NCI-H128 (cell line): Measurements from ENCODE around the gene TTC13.

ENCODE experiments used
- DNase-seq: peaks from one replicate; lab custom pipeline; 2025; ENCODE audit not compliant: unreplicated experiment; lab: John Stamatoyannopoulos, UW

Gene TTC13

DNA sequence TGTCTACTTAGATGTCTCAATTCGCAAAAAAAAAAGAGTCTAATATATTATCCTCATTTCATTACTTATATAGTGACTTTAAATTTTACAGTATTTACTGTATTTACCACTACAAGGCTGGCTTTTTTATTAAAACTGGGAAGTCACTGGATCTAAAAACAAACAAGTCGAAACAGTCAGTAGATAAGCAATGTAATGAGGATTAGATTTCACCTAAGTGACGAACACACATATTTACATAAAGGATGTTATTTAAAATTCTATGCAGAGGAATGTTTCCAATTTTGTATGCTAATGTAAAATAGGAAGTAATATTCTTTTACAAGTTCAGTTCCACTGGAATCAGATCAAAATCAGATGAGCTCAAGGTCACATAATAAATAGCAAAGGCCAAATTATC lies 28.3 kb downstream of the TTC13 start:
- no peak for DNase-seq

DNA sequence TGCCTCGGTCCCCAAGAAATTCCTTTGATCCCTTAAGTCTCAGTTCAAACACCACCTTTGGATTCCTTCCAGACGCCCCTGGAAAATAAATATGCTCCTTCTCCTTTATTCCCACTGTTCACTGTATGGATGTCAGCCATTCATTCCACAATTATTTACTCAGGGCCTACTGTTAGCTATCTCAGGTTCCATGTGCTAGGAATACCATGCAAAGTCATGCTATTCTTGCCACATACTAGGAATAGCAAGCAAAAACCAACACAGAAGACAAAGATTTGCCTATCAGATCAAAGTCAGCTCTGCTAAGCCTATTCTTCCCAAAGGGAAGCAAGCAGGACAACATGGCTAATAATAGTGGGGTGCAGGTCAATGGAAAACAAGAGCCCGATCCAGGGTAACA lies 29.8 kb downstream of the TTC13 start:
- DNase-seq: no peak

DNA sequence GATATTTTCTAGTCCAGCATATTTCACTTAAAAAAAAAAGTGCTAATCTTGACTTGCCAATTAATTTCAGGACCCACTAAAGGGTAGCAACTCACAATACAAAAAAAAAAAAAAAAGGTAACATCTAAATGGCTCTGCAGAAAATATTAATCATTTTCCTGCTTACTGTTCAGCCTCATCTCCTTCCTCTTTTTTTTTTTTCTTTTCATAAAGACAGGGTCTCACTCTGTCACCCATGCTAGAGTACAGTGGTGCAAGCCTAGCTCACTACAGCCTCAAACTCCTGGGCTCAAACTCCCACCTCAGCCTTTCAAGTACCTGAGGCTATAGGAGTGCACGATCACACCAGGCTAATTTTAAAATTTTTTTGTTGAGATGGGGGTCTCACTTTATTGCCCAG lies 30.4 kb downstream of the TTC13 start:
- no peak for DNase-seq

DNA sequence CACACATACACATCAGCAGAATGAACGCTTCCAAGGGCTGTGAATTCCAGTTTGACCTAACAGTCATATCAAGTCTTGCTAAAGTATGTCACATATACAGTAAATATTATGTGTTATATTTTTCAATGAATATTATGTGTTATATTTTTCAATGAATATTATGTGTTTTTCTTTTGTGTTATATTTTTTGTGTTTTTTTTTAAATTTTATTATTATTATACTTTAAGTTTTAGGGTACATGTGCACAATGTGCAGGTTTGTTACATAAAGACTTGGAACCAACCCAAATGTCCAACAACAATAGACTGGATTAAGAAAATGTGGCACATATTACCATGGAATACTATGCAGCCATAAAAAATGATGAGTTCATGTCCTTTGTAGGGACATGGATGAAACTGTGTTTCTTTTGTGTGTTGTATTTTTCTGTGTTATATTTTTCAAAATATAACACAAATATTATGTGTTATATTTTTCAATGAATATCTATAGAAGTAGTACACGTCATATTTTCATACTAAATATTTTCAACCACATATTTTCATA lies 35.5 kb downstream of the TTC13 start:
- DNase-seq: no peak

DNA sequence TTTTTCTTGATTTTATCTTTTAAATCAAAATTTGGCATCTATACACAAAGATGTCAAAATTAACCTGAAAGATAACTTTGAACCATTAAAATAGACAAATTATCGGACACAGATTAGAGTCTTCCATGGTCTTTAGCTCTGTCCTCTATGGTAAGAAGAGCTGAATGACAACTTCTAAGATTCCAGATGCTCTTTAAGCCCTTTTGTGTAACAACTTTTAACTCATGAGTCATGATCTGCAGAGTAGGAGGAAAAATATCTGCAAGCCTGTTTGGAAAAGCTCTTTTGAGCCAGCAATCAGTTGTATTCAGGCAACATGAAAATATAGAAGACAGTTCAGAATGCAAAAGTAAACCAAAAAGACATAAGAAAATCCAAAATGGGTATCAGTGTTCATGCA lies 37.8 kb downstream of the TTC13 start:
- DNase-seq: no peak

DNA sequence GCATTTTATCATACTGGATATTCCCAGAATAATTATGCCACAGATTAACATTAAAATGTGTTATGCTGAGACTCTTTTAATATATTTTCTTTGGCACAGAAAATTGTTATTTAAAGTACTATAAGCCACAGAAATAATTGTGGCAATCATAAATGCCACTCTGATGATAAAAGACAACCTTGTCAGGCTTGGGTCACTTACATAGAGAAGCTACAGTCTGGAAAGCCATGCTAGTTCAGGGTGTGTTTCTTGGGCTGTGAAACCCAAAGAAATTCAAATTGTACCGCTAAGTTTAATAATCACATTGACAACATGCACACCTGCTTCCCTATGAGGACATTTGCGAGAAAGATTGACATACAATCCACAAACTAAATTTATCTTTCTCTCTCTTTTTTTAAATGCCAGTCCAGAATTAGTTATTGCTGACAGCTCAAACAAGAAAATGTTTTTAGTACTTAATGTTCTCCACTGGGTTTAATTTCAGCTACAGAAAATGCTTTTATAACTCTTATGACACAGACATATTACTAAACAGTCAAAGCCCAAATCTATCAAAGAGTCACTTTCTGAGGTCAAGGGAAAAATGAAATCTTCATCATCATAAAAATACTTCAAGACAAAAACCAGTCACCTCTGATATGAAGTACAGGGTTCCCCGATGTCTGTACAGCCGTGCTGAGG lies 38.7 kb downstream of the TTC13 start:
- DNase-seq: no peak

DNA sequence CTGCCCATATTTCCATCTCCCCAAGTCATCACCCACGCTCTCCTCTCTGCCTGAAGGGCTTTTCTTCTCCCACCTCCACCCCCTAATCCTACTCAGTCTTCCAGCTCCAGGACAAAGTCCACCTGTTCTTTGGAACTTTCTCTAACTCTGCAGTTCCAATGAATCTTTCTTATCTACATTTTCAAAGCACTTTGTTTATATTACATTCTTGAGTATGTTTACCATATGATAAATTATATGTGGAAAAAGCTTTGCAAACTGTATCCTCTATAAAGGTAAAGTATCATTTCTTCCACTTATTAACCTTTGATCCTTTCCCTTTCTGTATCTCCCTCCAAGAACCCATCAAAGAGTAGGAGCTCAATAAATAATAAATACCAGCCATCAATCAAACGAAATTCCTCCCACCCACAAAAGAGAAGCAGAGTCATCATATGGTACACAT lies 39.7 kb downstream of the TTC13 start:
- no peak for DNase-seq

DNA sequence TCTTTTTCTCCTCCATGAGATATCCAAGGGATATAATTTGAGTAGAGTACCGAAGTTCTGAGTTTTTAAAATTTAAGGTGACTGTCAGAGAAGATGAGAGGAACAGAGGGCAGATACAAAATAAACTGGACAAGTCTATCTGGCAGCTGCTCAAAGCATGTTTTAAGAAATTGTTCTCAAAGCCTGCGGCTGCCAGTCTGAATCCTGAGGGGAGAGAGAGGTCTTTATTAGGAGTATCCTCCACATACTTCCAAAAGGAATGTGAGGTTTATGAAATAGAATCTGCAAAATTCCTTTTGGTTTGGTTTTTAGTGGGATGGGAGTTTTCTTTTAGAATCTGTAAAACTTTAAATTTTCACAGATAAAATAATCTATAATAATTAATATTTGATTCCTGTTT lies 41.3 kb downstream of the TTC13 start:
- no peak for DNase-seq

DNA sequence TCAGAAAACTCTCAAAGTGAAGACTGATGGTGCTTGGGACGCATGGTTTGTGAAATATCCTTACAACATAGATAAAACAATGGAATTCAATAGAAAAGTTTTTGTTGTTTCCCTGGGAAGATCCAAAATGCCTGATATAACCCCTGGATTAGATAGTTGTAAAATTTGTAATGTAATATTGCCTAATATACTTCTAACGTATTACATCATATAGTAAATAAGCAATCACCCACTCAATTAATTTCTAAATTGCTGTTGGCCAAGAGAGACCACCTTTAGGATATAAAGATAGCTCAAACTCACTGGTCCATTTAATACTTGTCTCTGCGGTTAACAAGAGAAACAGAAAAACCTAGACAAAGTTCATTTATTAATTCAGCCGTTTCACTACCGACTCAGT lies 42.2 kb downstream of the TTC13 start:
- DNase-seq: no peak

DNA sequence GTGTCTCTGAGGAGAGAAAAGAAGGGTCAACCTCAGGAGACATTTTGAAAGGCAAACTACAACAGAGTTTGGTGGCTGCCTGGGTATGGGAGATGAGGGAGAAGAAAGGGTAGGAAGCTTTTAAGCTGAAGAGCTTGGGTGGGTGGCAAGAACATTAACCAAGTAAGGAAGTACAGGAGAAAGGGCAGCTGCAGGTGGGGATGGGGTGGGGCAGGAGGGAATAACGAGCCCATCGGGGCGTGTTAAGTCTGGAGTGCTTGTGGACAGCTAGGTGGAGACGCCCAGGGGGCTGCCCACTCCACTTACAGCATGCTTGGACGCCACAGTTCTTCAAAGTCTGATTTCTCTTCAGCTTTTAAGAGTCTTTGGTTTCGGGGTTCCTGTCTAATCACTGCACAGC lies 42.8 kb downstream of the TTC13 start:
- DNase-seq: no peak

DNA sequence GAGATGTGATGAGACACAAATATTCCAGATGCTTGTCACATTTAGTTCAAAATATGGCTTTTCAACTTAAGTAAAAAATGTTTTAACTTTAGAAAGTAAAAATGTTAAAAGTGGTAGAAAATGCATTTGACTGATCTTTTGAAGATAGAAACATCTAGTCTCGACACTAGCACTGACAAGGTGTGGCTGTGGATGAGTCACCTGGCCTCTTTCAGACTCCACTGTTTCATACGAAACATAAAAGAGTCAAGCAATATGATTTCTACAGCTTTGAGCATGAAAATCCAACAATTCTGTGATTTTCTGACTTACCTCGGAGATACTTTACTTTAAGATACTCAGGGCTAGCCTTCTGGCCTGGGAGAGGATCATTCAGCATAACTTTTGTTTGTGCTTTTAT lies 47.7 kb downstream of the TTC13 start:
- DNase-seq: no peak

DNA sequence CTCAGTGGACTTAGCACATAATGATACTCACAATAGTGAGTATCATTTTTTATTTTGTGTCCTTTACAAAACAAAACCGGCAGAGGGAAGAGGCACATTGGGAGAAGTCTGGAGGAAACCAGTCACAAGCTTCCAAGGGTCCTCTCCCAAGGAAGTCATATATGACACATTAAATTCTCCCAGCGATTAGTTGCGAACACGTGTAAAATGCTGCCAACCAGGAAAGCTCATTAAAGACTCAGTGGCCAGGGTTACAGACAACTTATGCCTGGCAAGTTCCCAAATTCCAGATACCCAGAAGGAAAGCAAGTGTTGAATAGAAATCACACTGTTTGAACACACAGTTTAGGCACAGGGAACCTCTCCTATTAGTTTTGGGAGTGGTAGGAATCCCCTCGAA lies 52.5 kb downstream of the TTC13 start:
- DNase-seq: no peak

DNA sequence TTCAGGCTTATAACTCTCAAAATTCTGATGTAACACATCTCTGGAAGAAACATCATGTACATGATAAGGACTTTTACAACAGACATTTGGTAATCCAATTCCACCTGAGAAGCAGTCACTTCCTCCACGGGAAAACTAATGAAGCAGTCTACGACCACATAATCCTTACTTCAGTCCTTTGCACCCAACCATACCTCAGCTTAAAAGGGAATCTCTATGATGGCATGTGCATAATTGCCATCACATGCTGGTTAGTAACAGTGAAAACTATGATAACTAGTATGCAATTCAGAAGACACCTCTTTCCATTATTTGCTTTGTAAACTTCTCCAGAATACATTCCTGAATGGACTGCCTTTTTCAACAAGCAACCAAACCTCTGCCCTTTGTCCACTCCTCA lies 53.1 kb downstream of the TTC13 start:
- DNase-seq: no peak

DNA sequence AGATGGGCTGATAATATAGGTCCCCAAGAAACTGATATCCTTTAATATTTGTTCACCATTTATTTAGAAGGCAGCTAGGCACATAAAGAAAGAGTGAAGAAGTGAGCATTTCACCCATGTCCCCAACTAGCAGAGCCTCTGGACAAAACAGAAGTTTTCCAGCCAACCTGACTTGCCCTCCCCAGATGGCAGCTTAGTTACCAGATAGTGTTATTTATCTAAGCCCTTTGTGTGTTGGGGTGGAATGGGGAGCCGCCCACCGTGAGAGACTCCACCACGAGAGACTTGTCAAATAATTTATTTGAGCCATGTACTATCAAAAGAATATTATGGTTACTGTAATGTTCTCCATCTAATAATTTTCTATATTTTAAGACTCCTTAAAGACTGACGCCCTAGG lies 55.5 kb downstream of the TTC13 start:
- no peak for DNase-seq

DNA sequence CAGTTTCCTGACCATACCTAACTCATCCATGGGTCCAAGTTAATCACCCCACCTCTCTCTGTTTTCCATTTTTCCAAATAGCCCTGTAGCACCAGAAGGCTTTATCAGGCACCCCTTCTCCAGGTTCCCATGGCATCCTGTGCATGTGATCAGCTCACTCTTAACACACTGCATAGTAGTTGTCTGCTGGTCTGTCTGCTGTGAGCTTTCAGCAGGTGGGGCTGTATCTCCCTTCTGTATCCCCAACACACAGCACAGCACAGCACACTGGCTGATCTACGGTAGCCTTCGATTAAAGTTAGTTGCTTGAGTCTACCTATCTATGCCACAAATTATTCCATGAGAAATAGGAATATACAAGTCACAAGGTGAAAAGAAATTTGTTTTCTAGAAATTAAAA lies 56.0 kb downstream of the TTC13 start:
- DNase-seq: no peak

DNA sequence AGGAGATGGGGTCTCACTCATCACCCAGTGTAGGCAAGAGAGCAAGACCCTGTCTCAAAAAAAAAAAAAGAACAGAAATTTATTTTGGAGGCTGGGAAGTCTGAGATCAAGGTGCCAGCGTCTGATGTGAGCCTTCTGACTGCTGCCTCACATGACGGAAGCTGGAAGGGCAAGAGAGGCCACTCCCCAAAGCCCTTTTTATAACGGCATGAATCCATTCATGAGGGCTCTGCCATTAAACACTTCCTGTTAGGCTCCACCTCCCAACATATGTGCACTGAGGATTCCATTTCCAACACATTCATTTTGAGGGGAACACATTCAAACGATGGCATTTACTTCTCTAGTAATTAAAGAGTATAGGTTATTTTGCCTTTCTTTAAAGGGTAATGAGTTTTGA lies 59.5 kb downstream of the TTC13 start:
- DNase-seq: no peak

DNA sequence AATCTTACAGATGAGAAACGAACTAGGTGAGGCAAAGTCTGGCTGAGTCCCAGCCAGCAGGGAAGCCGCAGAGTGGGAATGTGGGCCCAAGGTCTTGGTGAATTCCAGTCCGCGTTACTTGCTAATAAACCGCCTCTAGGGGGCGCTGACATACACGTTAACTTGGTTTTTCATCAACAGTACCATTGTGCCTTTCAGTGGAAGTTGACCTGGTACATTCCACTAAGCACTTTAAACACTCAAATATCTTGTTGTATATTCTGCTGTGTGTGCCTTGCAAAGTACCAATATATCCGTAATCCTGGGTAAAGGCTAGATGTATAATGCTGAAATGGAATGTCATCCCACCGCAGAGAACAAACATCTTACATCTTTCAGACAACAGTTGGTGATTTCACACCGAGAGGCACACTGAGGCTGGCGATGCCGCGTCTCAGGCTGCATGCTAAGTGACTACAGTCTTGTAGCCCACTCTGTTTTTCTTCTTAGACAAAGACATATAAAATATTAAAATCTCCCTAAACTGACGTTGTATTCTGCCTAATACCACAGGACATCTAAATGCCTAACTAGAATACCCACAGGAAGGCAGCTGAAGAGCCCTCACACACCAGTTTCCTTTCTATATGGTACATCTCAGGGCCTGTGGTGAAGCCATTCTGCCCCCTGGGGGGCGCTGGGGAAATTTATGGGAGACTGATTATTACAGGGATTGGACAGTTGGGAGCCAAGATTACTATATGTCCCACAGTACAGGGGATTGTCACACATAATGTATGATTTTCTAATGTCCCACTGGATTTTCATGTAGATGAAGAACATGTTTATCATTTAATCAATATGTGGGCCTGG lies 61.2 kb downstream of the TTC13 start:
- peak; percentile 37 for DNase-seq

DNA sequence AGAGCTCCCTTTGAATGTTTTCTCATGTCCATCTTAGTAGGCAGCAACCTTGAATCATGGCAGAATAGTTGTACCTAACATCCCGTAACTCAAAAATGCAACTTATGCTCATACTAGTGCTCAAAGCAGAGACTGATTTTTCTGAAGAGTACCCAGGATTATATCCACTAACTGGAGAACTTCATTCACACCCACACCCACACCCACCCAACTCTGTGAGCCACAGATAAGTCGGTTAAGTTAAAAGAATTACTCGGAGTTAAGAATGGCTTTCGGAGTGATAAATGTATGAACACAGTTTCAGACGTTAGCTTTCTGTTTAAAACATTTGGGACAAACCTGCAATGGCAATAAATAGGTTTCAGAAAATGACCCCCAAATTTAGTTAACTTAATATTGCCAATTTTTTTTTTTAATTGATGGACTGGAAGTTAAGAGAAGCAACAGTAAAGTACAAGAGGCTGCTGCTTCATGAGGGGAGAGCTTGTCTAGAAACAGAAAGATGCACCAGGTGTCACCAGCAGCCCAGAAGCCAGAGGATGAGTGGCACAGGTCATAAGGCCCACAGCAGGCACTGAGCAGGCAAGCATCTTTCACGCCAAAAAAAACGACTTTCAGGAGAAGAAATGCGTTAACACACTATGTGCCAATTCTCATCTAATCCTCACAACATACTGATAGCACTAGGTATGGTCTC lies 61.9 kb downstream of the TTC13 start:
- DNase-seq: no peak

DNA sequence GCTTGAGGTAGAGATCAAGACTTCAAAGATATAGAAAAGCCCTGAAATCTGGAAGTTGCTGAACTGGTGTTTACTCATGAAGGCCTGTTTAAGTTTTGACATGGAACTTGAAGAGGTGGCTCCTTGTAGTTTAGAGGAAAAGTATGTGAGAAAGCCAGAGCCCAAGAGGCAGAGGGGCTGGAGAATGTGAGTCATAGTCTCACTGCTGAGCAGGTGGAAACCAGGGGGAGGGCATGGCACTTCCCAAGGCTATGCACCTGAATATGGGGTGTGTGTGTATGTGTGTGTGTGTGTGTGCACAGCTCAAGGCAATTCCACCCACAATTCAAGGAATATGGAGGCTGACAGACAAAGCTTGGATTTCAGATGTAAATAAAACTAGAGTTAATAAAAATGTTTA lies 63.6 kb downstream of the TTC13 start:
- no peak for DNase-seq

DNA sequence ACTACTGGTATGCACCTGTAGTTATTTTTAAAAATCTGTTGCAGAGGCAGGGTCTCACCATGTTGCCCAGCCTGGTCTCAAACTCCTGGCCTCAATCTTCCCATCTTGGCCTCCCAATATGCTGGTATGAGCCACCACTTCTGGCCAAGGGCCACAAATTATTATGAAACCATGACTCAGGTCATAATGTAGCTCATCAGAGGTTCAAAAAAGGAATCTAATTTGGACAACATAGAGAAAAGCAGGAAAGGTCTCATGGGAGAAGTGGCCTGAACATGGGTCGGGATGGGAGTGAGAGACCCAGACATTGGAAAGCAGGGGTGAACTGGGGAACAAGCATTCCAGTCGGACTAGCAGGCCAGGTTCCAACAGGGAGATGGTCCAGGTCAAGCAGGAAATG lies 65.2 kb downstream of the TTC13 start:
- no peak for DNase-seq

DNA sequence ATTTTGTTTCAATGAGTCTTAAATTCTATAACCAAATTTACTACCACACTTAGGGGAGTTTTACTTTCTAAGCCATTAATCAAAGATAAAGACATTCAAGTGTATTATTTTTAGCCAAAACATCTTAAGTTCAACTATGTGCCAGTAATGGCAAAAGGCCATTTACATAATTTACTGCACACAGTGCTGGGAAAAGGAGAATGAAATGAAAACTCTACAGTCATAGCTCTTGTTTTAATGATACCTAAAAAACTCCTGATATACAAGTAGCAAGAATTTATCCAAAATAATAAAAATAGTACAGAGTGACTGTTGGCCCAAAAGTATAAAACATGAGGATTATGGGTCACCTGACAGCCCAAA lies 67.9 kb downstream of the TTC13 start:
- no peak for DNase-seq
